ENCODE data around the gene CEP112. TPM values are rescaled to one million over a fixed set of nuclear protein-coding genes. Genes with fewer than 3 reads are reported as not detected.

The CEP112 gene
- polyA plus RNA-seq, 1 donor (not counting 4 experiments of a cell fraction or from before 2014, with no cell fraction given) = 2.6 TPM

- Histone ChIP-seq H3K4me3 (ENCODE audit: control insufficient read depth in 2 of 3, extremely low read depth in 1 of 3, insufficient read depth in 2 of 3, low read depth in 1 of 3, low read length in 3 of 3) (no peak overlapping the region), H3K27ac (ENCODE audit: control insufficient read depth, insufficient read depth, low read length) (no peak overlapping the region), H3K4me1 (ENCODE audit: control insufficient read depth, extremely low read depth, insufficient read depth, low read length) (no peaks in the 10 kb centered on the region), H3K9ac (ENCODE audit: control insufficient read depth, extremely low read depth, insufficient read depth, low read length) (no peak overlapping the region), H3K27me3 (ENCODE audit: control insufficient read depth, extremely low read depth, insufficient read depth, low read length) (no peaks in the 10 kb centered on the region), H3K79me2 (ENCODE audit: control insufficient read depth, insufficient read depth, low read length) (no peaks in the 10 kb centered on the region), H3K4me2 (ENCODE audit: control insufficient read depth, extremely low read depth, insufficient read depth, low read depth, low read length) (no peak overlapping the region), H3K36me3 (ENCODE audit: control insufficient read depth in 2 of 2, extremely low read depth in 1 of 2, insufficient read depth in 2 of 2, low read length in 2 of 2) (no peaks in the 10 kb centered on the region), H3K9me1 (ENCODE audit: control insufficient read depth, extremely low read depth, insufficient read depth, low read length) (no peaks in the 10 kb centered on the region), H4K20me1 (ENCODE audit: control insufficient read depth, extremely low read depth, insufficient read depth, low read length) (no peaks in the 10 kb centered on the region), H3K9me3 (ENCODE audit: control insufficient read depth, low read depth, low read length) (no peaks in the 10 kb centered on the region), H2AFZ (ENCODE audit: control insufficient read depth, low read length) (no peak overlapping the region)
- DNase-seq (ENCODE audit: low read depth, low spot score) = no peak
- dilution Hi-C loops (cut with MboI; ENCODE audit: extremely low pct_ligation_motif_present, low sequenced_read_pairs) = no loop called here
- no peak for FAIRE-seq
- TF ChIP-seq EZH2 (IDR thresholded peaks at IDR 0.05; ENCODE audit: low read length) = no peak
- TF ChIP-seq, protein P1, sequence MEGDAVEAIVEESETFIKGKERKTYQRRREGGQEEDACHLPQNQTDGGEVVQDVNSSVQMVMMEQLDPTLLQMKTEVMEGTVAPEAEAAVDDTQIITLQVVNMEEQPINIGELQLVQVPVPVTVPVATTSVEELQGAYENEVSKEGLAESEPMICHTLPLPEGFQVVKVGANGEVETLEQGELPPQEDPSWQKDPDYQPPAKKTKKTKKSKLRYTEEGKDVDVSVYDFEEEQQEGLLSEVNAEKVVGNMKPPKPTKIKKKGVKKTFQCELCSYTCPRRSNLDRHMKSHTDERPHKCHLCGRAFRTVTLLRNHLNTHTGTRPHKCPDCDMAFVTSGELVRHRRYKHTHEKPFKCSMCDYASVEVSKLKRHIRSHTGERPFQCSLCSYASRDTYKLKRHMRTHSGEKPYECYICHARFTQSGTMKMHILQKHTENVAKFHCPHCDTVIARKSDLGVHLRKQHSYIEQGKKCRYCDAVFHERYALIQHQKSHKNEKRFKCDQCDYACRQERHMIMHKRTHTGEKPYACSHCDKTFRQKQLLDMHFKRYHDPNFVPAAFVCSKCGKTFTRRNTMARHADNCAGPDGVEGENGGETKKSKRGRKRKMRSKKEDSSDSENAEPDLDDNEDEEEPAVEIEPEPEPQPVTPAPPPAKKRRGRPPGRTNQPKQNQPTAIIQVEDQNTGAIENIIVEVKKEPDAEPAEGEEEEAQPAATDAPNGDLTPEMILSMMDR (optimal IDR thresholded peaks at IDR 0.05 in 1 of 3, IDR thresholded peaks at IDR 0.05 in 1 of 3, conservative IDR thresholded peaks at IDR 0.05 in 1 of 3; ENCODE audit: extremely low read depth in 1 of 3, insufficient read depth in 2 of 3, low read length in 3 of 3) = no peak
These were observed 137.7 kb downstream of the CEP112 start for GRCh38 chr17:66054242-66054641.

DNA sequence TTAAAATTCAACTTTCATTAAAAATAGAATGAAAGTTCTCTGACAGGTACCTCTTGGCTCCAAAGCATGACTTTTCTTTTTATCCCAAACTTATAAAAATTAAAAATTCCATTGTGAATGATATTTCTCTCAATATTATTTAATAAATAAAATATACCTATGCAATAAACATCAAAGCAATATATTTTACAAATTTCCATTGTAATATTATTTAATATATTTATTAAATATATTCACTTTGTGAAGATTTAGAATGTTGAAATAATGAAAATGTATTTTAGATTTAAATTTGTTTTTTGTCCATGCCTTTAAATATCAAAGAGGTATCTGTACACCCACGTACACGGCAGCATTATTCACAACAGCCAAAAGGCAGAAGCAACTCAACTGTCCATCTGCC is 147.8 kb downstream of the CEP112 start:
- H3K9me1 ChIP-seq (ENCODE audit: control insufficient read depth, extremely low read depth, insufficient read depth, low read length) = no peaks in the 10 kb centered on the region
- H3K36me3 ChIP-seq (ENCODE audit: control insufficient read depth in 2 of 2, extremely low read depth in 1 of 2, insufficient read depth in 2 of 2, low read length in 2 of 2) = no peaks in the 10 kb centered on the region
- no peak overlapping the region for H2AFZ ChIP-seq (ENCODE audit: control insufficient read depth, low read length)
- no peaks in the 10 kb centered on the region for H4K20me1 ChIP-seq (ENCODE audit: control insufficient read depth, extremely low read depth, insufficient read depth, low read length)
- FAIRE-seq (no peak), DNase-seq (ENCODE audit: low read depth, low spot score) (no peak)
- no peaks in the 10 kb centered on the region for H3K4me1 ChIP-seq (ENCODE audit: control insufficient read depth, extremely low read depth, insufficient read depth, low read length)
- H3K9me3 ChIP-seq (ENCODE audit: control insufficient read depth, low read depth, low read length) = no peaks in the 10 kb centered on the region
- no peaks in the 10 kb centered on the region for H3K27me3 ChIP-seq (ENCODE audit: control insufficient read depth, extremely low read depth, insufficient read depth, low read length)
- dilution Hi-C loops (cut with MboI; ENCODE audit: extremely low pct_ligation_motif_present, low sequenced_read_pairs) = no loop called here
- no peak for TF ChIP-seq EZH2 (IDR thresholded peaks at IDR 0.05; ENCODE audit: low read length)
- TF ChIP-seq, protein P1 (optimal IDR thresholded peaks at IDR 0.05 in 1 of 3, IDR thresholded peaks at IDR 0.05 in 1 of 3, conservative IDR thresholded peaks at IDR 0.05 in 1 of 3; ENCODE audit: extremely low read depth in 1 of 3, insufficient read depth in 2 of 3, low read length in 3 of 3) = no peak
- no peak overlapping the region for H3K9ac ChIP-seq (ENCODE audit: control insufficient read depth, extremely low read depth, insufficient read depth, low read length)
- no peak overlapping the region for H3K4me2 ChIP-seq (ENCODE audit: control insufficient read depth, extremely low read depth, insufficient read depth, low read depth, low read length)
- no peaks in the 10 kb centered on the region for H3K79me2 ChIP-seq (ENCODE audit: control insufficient read depth, insufficient read depth, low read length)
- no peak overlapping the region for H3K27ac ChIP-seq (ENCODE audit: control insufficient read depth, insufficient read depth, low read length)
- no peak overlapping the region for H3K4me3 ChIP-seq (ENCODE audit: control insufficient read depth in 2 of 3, extremely low read depth in 1 of 3, insufficient read depth in 2 of 3, low read depth in 1 of 3, low read length in 3 of 3)

All from keratinocyte (primary cell).